GOT3 (cell line): ENCODE results near the gene XPNPEP3.
"Not testable (repeated sequence)": the region's sequence is repeated elsewhere in the genome, so short reads cannot be mapped to it uniquely, and the experiment has no call there.

Source experiments
- DNase-seq: peaks from one replicate; lab custom pipeline; 2025; ENCODE audit warnings: mixed read lengths; lab: John Stamatoyannopoulos, UW

The XPNPEP3 gene

DNA sequence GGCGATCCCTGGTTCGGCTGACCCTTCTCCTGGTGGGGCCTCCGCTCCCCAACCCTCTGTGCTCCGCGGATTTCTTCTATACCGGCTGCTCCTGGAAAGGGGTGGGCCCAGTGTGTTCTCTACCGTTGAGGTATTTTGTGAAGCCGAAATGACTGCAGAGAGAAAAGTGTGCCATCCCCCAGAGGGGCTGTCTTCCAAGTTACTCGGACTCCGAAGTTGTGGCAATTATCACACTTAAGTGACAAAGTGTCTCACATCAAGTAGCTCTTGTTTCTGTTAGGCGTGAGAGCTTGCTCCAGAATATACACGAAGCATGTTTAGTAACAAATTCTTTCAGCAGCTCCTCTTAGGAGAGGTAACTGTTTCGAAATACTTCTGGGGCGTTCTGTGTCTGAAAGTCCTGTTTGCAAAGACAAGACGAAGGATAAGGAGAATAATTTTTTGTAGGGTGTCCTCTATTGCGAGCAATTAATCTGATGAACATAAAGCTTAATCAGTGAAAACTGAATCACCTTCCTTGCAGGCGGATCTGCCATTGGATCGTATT lies 434 bp downstream of the XPNPEP3 start:
- no peak for DNase-seq

DNA sequence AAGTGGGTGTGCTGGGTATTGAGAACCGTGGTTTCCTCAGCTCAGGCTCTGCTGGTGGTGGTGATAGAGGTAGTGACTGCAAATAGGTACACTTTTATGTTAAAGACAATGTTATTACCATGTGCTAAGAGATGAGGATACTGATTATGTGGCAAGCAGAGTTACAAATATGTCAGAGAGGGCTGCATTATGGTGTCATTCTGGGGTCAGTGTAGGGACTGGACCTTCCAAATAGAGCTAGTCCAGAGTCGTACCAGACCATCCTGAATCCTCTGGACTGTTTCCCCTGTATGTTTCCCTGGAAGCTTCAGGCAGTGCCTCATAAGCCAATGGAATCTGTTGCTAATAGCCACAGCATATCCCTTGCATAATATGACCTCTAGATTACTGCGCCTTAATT lies 5.1 kb downstream of the XPNPEP3 start, which contains the start of gene DNAJB7:
Gene DNAJB7, minus strand, starts transcription at position 101 of the 400 bp plus-strand sequence. CDS start 119 bp downstream, outside the sequence.
- no peak for DNase-seq

DNA sequence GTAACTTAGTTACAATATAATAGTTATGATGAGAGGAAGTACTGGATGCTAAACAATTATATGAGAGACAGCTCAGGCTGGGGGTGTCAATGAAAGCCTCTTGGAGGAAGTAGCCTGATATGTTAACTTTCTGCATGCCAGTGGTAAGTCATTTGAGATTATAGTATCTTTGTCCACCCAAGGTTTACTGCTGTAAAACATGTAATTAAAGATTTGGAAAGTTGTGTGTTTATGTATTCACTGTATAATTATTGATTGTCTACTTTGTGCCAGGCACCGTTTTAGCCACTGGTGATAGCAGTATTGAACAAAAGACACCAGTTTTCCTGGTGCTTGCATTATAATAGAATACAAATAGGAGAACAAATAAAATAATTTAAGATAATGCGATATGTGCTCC lies 5.6 kb downstream of the XPNPEP3 start:
- no peak for DNase-seq

DNA sequence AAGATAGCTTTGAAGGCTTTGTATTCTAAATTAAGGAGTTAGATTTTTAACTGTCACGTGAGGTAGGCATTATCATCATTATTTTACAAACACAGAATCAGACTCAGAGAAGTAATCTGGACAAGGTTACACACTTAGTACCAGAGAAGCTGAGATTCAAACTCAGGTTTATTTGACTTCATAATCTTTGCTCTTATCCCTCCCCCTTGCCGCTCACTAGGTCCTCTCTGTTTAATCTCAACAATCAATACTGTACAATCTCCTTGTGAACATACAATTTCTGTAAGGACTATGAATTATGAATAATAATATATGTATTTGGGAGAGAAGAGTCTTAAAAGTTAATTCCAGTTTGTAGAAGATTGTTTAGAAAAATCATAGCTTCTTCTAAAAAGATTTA lies 10.2 kb downstream of the XPNPEP3 start:
- no peak for DNase-seq

DNA sequence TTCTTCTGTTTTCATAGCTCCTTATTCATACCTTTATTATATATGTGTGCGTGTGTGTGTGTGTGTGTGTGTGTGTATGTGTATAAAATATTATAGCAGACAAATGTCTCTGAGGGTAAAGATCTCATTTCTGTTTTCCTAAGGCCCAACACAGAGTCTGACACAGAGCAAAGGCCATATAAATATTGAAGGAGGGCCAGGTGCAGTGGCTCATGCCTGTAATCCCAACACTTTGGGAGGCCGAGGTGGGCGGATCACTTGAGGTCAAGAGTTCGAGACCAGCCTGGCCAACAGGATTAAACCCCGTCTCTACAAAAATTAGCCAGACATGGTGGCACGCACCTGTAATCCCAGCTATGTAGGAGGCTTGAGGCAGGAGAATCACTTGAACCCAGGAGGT lies 11.4 kb downstream of the XPNPEP3 start:
- DNase-seq, result not testable (repeated sequence)

DNA sequence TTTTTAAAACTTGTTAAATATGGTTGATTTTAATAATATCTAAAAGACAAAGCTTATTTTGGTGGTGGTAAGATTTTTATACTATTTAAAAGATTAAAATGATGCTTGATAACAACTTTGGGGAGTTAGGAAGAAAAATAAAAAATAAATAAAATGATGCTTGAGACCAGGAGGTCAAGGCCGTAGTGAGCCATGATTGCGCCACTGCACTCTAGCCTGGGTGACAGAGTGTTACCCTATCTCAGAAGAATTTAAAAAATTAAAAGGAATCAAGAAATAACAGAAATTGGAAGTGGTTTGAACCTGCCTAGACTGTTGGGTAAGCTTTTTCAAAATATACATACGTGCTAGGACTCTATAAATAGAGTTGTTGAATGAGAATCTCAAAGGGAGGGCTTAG lies 17.1 kb downstream of the XPNPEP3 start:
- no peak for DNase-seq

DNA sequence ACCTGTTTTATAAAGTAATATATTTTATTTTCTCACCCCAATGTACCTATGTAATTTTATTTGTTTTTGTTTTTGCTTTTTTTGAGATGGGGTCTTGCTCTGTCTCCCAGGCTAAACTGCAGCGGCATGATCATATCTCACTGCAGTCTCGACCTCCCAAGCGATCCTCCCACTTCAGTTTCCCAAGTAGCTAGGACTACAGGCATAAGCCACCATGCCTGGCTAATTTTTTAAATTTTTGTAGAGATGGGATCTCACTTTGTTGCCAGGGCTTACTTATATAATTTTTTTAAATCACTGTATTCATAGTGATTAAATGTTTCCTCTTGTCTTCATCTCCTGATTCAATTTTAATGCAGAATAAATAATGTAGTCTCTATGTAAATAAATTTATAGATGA lies 18.2 kb downstream of the XPNPEP3 start:
- DNase-seq, result no peak

DNA sequence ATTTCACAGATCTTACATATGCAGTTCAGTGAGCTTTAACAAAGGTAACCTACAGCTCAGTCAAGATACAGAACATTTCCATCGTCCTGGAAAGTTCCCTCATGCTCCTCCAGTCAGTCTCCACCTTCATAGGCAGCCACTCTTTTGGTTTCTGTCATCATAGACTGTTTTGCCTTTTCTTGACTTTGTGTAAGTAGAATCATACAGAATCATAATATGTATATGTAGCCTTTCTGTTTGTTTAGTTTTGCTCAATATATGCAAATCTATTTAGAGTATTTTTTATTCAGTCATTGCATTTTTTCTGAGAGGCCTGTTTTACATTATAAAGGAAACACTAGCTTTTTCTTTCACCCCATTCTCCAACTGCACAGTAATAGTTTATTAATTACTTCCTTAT lies 20.0 kb downstream of the XPNPEP3 start:
- no peak for DNase-seq

DNA sequence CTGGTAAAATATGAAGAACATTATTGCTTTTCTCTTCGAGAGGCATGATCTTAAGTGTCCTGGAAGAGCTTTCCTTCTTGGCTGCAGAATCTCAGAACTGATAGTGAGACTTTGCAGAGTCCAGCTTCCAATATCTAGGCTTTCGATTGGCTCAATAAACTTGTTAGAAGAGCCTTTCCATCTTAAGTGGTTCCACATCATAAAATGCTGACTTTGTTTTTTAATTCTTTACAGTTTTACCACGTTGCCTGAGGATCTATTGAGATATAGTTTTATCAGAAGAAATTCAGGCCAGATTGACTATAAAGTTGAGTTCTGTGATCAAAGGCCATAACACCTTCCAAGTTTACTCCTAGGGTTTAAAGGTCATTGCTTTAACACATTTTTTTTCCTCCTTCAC lies 20.5 kb downstream of the XPNPEP3 start:
- no peak for DNase-seq

DNA sequence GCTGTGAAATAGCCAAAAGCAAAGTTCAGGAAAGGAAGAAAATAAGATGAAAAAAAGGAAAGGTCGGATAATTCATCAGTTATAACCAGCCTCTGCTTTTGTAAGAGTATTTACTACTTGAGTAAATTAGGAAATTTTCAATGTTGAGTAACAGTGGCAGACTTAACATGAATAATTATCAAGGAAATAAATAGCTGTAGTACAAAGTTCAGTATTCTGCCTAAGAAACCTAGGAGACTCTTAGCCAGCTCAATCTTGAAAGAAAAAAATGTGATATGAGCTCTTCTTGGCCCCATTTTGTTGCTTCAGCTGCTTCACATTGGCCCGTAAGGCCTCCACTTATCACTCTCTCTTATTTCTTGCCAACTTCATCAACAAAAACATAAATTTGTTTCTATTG lies 22.0 kb downstream of the XPNPEP3 start:
- DNase-seq, result no peak

DNA sequence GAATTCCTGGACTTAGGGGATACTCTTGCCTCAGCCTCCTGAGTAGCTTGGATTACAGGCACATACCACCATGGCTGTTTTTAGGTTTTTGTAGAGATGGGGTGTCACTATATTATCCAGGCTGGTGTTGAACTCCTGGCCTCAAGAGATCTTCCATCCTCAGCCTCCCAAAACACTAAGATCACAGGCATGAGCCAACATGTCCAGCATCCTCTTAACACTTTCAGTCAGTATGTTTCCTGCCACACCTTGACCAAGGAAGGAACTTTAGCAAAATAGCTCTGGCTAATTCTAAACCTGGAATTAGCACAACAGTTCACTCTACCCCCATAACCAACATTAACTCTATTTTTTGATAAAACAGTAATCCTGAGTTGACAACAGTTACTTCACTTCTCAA lies 32.2 kb downstream of the XPNPEP3 start:
- DNase-seq, result no peak

DNA sequence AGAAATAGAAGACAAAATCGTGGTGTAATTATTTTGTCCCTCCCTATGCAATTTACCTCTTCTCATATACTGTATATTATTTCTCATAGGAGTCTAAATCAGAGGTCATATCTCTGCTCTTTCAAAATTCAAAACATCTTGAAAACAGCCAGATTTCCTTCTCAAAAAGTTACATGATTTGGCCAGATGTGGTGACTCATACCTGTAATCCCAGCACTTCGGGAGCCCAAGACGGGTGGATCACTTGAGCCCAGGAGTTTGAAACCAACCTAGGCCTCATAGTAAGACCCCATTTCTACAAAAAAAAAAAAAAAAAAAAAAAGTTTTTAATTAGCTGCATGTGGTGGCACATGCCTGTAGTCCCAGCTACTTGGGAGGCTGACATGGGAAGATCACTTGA lies 33.9 kb downstream of the XPNPEP3 start:
- DNase-seq, result no peak

DNA sequence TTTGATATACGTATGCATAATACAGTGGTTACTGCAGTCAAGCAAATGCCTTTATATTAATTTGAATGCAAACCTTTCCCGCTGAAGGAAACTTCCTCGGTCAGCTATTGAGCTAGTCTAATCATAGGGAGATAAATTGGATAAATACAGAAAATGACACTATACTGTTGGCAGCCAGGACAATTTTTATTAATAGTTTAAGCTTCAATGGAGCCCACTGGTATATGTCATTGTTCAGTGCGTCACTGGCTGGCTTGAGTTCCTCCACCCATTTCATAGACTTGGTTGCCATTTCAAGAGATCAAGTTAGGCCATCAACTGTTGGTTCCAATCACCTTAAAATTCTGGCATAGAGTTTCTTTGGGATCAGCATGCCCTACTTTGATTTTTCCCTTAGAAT lies 37.5 kb downstream of the XPNPEP3 start:
- DNase-seq, result no peak

DNA sequence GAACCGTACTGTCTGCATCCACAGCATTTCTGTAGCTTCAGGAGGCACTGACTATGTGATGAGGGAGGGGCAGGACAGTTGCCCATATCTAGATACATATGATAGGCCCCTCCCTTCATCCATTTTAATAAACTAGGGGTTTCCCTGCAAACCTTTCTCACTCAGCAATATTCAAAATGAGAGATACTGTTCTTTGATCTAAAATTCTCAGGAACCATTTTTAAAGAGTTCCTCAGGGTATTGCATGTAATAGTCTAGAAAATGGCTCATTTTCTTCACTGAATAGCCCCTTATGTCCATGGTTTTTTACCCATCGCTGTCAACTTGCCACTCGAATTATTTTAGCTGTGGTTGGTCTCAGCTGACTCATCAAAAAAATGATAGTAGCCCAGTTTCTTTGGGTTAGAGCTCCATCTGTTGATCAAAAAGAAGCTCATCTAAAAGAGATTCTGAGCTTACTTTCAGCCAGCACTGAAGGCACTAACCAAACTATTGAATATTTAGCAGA lies 42.0 kb downstream of the XPNPEP3 start:
- DNase-seq, result no peak

DNA sequence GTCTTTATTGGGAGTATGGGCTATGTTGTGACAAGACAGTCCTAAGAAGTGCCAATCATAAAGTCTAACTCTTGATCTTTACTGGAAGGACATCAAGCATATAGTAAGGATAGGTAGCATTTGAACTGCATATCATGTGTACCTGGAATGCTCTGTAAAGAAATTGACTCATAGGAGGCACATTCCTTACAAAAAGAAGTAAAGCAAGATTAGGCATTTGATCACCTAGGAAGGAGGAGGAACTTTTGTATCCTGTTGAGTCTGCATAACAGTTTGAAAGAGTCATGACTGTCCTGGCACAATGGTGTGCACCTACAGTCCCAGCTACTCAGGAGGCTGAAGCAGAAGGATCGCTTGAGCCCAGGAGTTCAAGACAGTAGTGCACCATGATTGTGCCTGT lies 47.2 kb downstream of the XPNPEP3 start:
- DNase-seq, result no peak

DNA sequence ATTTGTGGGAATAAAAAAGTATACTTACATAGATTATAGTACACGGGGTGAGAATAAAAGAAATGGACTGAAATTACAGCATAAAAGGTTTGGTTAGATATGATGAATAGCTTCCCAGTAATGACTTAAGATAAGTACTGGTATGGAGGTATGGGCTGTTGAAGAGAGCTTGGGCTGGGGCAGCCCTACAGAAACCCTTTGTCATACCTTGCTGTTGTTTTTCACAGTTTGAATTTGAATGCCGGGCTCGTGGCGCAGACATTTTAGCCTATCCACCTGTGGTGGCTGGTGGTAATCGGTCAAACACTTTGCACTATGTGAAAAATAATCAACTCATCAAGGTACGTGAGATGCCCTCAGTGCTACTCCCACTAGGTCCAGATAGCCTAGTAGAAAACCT lies 51.9 kb downstream of the XPNPEP3 start:
- no peak for DNase-seq

DNA sequence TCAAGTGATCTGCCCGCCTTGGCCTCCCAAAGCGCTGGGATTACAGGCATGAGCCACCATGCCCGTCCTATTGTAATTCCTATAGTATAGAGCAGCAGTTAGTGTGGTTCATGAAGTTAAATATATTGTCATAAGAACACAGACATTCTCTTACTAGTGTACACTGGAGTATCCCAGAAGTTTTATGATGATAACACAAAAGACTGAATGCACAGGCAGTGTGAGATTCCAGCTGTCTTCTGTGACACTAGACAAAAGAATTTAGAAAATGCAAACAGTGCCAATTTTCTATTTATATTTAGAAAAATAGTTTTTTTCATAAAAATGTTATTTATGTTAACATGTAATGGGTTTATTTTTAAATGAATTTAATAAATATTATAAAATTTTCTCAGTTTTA lies 54.8 kb downstream of the XPNPEP3 start:
- no peak for DNase-seq

DNA sequence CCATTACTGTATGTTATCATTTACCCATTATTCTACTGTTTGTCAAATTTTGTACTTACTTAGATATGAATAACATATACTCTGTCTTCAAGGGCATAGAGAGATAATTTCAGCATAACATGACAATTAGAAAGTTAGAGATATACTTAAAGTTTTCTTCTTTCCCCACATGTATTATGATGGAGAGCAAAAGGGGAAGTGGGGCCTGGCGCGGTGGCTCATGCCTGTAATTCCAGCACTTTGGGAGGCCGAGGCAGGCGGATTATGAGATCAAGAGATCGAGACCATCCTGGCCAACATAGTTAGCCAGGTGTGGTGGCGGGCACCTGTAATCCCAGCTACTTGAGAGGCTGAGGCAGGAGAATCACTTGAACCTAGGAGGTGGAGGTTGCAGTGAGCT lies 56.0 kb downstream of the XPNPEP3 start:
- not testable (repeated sequence) for DNase-seq

DNA sequence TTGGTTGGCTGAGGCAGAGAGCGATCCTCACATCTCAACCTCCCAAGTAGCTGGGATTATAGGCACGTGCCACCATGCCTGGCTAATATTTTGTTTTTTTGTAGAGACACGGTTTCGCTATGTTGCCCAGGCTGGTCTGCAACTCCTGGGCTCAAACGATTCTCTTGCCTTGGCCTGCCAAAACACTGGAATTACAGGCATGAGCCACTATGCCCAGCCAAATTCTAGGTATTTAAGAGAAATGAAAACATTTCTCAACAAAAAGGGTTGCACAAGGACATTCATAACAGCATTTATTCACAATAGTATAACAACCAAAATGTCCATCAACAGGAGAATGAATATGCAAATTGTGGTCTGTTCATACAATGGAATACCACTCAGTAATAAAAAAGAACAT lies 62.5 kb downstream of the XPNPEP3 start:
- DNase-seq, result no peak

DNA sequence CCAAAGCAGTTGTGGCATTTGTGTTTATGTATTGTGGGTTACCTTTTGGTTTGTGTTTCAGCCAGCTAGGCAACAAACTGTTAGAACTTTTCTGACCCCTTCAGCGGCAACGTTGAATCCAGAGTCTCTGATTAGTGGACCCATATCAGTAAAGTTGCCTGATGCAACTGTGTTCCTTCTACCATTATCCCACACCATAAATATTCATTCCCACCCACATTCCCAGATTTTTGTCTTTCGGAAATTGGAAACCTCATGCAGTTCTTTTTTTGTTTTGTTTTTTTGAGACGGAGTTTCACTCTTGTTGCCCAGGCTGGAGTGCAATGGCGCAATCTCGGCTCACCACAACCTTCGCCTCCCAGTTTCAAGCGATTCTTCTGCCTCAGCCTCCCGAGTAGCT lies 63.6 kb downstream of the XPNPEP3 start:
- DNase-seq, result no peak

DNA sequence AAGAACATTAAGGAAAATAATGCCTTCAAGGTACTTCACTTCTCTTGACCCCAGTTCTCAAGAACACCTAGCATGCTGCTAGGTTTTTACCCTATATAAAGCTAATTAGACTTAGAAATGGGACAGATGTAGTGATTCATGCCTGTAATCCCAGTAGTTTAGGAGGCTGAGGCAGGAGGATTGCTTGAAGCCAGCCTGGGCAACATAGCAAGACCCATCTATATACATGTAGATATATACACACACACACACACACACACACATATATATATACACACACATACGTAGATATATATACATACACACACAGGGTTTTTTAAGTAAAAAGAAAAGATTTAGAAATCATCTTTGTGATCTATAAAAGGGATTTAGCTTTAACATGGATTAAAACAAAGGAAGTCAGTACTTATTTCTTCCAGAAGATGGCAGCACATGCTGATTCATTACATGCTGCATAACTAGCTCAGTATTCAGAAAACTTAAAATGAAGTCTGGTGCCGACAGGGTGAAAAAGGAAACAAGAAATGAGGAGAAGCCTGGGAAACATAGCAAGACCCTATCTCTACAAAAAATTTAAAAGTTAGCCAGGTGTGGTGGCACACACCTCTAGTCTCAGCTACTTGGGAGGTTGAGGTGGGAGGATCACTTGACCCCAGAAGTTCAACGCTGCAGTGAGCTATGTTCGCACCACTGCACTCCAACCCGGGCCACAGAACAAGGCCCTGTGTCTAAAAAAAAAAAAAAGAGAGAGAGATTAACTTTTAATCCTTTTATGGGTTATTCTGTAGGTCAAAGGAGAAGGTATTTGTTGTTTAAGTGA lies 65.7 kb downstream of the XPNPEP3 start:
- DNase-seq, result no peak

DNA sequence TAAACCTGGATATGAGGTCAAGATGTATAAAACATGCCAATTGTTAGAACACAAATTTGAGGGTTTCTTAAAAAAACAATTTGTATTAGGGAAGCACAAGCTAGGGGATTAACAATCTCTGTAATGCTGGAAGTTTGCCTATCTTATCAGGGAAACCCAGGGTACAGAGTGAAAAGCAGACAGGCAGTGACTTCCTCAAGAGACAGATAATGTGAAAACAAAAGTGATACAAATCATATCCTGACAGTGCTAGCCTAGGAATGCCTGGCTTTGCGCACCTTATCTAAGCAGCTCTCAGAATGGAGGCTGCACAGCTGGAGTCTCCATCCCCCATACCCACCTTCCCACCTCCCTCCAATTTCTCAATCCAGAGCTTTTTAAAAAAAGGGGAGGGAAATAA lies 71.7 kb downstream of the XPNPEP3 start:
- no peak for DNase-seq

DNA sequence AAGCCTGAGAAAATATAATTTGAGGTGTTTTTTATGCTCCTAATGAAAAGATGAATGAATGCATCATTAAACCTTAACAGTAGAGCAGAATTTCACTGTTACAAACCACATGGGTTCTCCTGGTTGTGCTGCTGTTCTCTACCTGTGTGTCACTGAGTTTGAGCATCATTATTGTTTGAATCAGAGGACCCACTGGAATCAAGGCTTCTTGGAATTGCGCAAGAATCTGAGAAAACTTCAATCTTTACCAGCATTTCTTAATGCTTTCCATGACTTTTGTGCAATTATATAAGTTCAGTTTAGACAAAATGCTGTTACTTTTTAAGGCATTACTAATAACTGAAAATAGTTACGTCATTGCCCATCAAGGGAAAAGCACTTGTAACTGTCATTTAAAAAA lies 75.4 kb downstream of the XPNPEP3 start:
- no peak for DNase-seq

DNA sequence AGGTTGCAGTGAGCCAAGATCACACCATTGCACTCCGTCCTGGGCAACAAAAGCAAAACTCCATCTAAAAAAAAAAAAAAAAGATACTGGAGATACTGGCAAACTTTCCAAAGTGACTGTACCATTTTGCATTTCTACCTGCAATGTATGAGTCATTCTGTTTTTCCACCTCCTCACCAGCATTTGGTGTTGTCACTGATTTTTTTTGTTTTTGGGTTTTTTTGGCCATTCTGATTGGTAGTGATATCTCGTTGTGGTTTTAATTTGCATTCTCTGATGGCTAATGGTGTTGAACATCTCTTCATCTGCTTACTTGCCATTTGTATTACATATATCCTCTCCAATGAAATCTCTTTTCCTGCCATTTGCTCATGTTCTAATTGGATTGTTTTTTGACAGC lies 82.3 kb downstream of the XPNPEP3 start:
- no peak for DNase-seq
